Astrocyte of the spinal cord (primary cell): ENCODE data around the gene PEPD.

Experiments used
- DNase-seq: peaks from one replicate; pipeline ENCODE4 v3.0.0; 2011; ENCODE audit warnings: low read depth, low spot score
- H3K4me3 ChIP-seq: 2 replicates; pipeline ENCODE4 v1.5.1; 2011; ENCODE audit warnings: low read depth, mild to moderate bottlenecking, low read length, moderate library complexity
- in situ Hi-C: cut with HindIII; loops from 2 replicates; pipeline ENCODE4 v1.10.0; 2017; ENCODE audit warnings: low sequenced_read_pairs
- TF ChIP-seq, protein P1 (sequence below): IDR thresholded peaks from 2 replicates; pipeline ENCODE4 v1.5.1; 2012; ENCODE audit warnings: low read depth, mild to moderate bottlenecking, low read length, inconsistent platforms

The PEPD gene

DNA sequence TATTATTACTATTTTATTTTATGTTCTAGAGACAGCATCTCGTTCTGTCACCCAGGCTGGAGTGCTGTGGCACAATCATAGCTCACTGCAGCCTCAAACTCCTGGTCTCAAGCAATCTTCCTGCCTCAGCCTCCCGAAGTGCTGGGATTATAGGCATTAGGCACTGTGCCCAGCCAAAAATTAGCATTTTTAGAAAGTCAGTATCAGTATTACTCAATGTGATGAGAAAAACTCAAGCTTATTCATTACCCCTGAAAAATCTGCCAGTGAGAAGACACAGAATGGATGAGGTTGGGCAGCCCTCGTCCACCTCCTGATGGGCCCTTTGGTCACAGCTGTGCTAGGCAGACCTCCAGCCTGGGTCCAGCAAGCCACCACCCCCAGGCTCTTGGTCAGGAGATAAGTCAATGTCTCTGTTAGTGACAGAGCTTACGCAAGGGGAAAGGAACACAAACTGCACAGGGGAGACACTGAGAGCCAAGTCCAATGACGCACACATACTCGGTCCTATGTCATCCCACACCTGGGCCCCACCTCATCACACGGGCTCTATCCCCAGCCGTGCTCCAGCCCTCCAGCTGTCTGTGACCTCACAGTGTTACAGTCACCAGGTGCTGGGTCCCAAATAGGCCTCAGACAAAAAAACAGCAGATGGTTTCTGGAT is 19.8 kb downstream of the PEPD start:
- DNase-seq, result no peak
- in situ Hi-C loops, result no loop called here
- H3K4me3 ChIP-seq, result no peak overlapping the region
- TF ChIP-seq, protein P1, sequence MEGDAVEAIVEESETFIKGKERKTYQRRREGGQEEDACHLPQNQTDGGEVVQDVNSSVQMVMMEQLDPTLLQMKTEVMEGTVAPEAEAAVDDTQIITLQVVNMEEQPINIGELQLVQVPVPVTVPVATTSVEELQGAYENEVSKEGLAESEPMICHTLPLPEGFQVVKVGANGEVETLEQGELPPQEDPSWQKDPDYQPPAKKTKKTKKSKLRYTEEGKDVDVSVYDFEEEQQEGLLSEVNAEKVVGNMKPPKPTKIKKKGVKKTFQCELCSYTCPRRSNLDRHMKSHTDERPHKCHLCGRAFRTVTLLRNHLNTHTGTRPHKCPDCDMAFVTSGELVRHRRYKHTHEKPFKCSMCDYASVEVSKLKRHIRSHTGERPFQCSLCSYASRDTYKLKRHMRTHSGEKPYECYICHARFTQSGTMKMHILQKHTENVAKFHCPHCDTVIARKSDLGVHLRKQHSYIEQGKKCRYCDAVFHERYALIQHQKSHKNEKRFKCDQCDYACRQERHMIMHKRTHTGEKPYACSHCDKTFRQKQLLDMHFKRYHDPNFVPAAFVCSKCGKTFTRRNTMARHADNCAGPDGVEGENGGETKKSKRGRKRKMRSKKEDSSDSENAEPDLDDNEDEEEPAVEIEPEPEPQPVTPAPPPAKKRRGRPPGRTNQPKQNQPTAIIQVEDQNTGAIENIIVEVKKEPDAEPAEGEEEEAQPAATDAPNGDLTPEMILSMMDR, result no peak

DNA sequence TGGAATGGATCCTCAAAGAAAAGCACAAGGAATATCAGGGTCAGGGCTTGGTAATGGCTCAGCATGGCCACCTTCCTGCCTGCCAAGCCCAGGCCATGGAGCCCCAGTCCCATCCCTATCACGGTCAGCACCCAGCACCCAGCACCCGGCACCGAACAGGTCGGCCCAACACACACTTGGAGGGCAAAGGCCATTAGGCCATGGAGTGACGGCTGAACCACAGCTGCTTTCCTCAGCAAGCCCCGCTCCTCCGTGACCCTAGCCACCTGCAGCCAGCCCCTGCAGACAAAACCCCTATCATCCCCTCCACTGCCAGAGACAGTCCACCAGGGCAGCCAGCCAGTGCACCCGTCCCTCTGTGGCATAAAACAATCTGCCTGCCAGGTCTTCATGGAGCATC is 20.6 kb downstream of the PEPD start:
- DNase-seq, result no peak
- in situ Hi-C loops, result no loop called here
- TF ChIP-seq, protein P1, result no peak
- no peak overlapping the region for H3K4me3 ChIP-seq

DNA sequence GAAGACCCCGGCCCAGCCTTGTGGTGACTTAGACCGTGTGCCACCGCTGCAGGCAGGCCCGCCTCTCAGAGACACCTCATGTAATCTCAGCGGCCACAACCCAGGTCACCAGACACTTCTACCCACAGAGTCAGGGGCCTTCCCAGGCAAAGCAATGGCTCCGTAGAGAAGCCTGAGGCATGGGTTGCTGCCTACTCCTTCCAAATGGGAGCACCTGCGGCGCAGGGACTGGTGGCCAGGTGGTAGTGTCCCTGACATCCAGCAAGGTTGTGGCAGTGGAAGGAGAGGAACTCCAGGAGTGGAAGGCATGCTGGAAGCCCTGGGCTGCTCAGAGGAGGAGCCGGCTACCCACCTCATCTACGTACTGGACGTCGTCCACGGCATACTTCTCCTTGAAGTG is 21.0 kb downstream of the PEPD start:
- no peak overlapping the region for H3K4me3 ChIP-seq
- no peak for DNase-seq
- TF ChIP-seq, protein P1, result no peak
- in situ Hi-C loops, result no loop called here

DNA sequence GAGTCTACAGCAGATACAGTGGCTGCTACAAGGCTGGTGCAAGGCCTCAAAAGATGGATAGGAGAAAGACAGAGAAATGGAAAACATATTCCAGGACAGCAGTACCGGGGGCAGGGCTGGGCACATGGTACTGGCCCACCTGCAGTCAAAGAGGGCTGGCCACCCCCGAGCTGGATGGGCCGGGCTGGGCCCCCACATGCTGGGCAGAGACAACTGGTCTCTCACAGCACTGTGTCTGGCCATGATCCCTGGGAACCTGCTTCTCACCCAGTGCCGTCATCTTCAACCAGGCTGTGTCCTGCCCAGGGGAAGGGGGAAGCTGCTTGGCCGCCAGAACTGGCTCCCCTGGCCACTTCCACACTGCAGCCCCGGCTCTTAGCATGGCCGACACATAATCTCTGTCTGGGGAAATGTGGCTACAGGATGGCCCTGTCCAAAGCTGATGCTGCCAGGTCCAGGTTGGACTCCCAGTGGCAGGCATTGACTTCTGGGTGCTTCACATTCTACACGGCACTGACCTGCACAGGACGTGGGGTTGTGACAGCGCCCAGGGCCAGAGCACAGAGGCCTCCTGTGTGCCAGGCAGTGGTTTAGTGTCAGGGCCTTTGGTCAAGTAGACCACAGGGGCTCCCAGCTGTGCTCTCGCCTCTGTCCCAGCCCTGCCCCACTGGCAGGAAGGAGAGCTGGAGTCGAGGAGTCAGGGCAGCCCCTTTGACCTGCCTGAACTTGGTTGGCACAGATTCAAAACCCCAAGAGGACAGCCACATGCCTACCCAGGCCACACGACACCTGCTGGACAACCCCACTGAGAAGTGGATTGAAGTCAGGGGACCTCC is 21.7 kb downstream of the PEPD start:
- DNase-seq, result no peak
- in situ Hi-C loops, result no loop called here
- TF ChIP-seq, protein P1, result no peak
- no peak overlapping the region for H3K4me3 ChIP-seq

DNA sequence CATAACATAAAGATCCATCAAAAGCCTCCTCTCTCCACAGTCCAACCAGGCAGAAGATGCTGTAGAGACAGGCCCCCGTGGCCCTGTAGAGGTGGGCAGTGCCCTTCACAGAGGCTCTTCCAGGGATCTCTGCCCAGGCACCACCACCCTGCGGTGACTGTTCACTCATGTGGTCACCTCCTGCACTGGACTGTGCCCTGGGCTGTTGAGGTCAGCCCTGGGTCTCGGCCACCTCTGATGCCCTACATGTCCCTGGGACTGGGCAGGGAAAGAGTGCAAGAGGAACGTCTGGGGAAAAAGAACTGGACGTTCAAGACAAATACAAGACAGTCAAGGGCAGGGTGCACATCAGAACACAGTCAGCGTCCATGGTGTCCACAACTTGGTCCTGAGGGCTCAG is 22.3 kb downstream of the PEPD start:
- DNase-seq, result no peak
- TF ChIP-seq, protein P1, result no peak
- in situ Hi-C loops, result no loop called here
- H3K4me3 ChIP-seq, result no peak overlapping the region

DNA sequence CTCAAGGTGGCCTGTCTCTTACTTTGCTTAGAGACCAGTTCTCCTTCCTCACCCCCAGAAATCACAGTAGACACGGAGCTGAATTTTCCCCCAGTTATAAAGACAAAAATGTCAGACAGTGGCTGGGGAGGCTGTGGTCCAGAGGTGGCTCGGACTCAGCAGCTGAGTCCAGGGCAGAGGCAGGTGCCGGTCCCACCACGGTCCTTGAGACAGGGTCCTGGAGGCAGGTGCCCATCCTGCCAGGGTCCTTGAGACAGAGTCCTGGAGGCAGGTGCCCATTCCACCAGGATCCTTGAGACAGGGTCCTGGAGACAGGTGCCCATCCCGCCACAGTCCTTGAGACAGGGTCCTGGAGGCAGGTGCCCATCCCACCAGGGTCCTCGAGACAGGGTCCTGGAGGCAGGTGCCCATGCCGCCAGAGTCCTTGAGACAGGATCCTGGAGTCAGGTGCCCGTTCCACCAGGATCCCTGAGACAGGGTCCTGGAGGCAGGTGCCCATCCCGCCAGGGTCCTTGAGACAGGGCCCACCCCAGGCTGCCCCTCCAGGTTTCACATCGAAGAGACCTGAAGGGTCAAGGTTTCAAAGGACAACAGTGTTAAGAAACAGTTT is 23.1 kb downstream of the PEPD start:
- TF ChIP-seq, protein P1, result no peak
- H3K4me3 ChIP-seq, result no peak overlapping the region
- DNase-seq, result no peak
- in situ Hi-C loops, result no loop called here
